Measurements from ENCODE around the gene CLEC11A.

Gene CLEC11A

GRCh38 chr19:50705422-50706019, 17.6 kb upstream of the CLEC11A start:
- DNase-seq (ENCODE audit: low spot score), result peak; percentile 11

DNA sequence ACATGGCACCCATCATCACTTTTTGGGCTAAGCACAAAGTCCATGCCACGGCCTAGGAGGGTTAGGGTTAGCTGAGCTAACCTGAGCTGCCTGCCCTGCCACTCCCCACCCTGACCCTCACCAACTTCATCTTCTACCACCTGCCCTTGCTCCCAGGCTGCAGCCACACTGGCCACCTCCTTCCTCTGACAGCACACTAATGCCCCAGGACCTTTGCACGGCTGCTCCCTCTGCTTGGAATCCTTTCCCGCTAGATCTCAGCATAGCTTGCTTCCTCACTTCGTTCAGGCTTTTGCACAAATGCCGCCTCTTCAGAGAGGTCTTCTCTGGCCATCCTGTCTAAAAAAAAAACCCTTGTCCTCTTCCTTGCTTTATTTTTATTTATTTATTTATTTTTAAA, 16.8 kb upstream of the CLEC11A start:
- DNase-seq (ENCODE audit: low spot score), result no peak

DNA sequence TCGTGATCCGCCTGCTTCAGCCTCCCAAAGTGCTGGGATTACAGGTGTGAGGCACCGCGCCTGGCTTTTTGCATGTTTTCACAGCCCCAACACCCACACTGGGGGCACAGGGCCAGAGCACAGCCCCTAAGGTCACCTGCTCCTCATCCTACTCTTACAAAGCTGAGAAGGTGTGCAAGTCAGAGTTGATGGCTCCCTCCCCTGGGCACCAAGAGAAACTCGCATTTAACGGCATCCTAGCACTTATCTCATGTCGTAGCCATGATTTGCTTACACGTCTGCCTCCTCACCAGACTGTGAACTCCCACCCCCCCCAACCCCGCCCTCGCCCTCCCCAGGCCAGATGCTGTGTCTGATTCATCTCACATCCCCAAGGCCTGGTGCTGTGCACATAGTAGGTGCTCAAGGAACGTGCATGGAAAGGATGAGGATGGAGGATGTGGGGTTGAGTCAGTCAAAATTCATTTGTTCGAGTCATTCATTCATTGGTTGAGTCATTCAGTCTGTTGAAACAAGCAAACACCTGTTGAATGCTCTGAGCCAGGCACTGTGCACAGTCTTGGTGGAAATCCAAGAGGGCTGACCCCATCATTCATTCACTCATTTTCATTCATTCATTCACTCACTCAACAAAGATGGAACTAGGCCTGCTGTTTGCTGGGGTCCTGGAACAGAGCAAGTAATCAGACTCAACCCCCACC, 14.8 kb upstream of the CLEC11A start:
- no peak for DNase-seq (ENCODE audit: low spot score)

DNA sequence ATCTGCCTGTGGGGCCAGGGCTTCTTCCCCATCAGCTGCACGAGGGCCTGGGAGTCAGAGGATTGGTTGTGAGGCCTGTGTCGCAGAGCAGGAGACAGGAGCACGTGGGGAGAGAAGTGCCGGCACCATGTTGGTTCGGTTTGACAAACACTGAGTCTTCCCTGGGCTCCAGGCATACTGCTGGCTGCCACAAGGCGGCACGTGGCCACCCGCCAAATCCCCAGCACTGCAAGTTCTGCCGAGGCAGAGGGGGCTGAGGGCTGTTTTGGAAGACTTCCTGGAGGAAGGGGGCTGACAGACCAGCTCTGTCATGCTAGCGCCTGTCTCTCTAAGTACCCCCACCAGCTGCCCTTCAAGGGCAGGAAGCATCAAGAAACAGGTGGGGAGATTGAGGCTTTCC, 13.1 kb upstream of the CLEC11A start:
- no peak for DNase-seq (ENCODE audit: low spot score)

DNA sequence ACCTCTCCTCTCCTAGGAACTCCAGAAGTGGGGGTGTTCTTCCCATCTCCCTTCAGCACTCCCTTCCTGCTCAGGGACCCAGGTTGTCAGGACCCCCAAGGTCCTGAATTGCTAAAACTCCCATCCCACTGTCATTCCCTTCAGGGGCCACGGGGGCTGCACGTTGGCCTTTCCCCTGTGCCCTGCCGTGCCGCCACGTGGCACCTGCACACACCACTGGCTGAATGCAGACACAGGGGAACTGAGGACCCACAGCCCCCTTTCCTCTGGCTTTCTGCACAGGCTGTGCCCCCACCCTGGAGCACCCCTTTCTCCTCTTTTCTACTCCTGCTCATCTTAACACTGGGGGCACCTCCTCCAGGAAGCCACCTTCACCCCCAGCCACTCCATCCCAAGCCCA, 12.6 kb upstream of the CLEC11A start:
- no peak for DNase-seq (ENCODE audit: low spot score)

- DNase-seq (ENCODE audit: low spot score), result no peak
Observed at GRCh38 chr19:50711196-50711595, 12.0 kb upstream of the CLEC11A start.

- no peak for DNase-seq (ENCODE audit: low spot score)
Observed at GRCh38 chr19:50711805-50712204, 11.4 kb upstream of the CLEC11A start.

GRCh38 chr19:50712833-50713232, 10.3 kb upstream of the CLEC11A start:
- no peak for DNase-seq (ENCODE audit: low spot score)

GRCh38 chr19:50713556-50714236, 9.5 kb upstream of the CLEC11A start:
- no peak for DNase-seq (ENCODE audit: low spot score)

DNA sequence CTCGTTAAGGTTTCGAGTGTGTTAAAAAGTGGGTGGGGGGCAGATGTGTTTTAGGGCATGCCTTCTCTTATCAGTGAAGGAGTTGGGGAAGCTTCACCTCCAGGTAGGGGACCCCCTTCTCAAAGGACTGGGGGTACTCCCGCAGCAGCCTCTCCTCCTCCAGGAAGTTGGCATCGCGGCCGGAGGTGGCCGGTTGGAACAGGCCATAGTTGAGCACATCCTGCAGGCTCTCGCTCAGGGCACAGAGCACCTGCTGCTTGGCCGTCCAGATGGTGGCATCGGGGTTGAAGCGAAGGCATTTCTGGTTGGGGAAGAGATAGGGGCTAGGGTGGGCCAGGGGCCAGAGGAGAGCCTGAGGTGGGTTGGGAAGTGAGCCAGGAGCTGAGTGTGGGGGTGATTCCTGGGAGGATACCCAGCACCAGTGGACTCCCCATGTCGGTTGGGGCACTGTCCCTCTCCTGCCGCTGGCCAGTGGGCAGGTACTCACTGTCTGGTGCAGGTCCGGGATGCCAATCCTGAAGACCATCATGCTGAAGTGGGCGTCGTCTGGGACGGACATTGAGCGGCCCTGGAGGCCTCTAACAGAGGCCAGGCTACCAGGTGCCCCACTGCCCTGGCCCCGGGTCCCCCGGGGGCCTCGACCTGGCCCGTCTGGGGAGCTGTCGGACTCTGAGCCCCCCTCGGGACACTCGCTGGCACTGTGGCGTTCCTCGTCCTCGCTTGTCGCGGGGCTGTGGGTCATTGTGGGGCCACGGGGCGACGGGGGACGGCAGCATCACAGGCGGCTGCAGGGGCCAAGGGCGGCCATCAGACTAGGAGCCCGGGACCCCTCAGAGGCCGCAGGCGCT, 6.8 kb upstream of the CLEC11A start:
- DNase-seq (ENCODE audit: low spot score), result no peak

- DNase-seq (ENCODE audit: low spot score), result no peak
Observed at GRCh38 chr19:50717026-50717723, 6.0 kb upstream of the CLEC11A start.

GRCh38 chr19:50717891-50718254, 5.3 kb upstream of the CLEC11A start:
- DNase-seq (ENCODE audit: low spot score), result no peak

DNA sequence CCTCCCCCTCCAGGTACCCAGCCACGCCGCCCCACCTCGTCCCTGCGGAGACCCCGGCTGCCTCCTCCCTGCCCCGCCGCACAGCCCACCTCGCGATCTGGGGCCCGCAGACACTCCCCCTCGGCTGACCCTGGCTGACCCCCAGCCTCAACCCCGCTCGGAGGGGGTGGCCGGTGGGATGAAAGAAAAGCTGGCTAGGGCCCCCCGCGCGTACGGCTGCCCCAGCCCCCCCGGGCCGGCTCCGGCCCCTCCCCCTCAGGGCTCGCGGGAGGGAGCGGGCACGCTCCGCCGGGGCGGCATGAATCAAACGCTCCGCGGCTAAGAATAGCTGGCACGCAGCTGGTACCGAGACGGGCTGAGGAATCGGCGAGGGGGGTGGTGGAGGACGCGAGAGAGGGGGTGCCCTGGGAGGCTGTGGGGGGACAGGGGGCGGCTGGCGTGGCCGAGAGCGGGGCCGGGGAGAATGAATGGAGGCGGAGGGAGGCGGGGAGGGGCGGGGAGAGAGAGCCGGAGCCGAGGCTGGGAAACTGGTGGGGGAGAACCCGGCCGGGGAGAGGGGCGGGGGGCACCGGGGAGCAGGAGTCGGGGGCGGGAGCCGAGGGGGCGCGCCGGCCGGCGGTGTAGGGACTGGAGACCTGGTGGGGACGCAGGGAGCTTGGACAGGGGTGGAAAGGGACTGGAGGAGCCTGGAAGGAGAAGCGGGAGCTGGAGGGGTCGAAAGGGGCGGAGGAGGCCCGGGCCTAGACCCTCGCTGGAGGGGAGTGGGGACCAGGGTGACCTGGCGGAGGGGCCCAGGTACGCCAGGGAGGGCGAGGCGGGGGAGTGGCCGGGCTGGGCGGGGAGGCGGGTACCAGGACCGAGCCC, 4.7 kb upstream of the CLEC11A start:
- no peak for DNase-seq (ENCODE audit: low spot score)

DNA sequence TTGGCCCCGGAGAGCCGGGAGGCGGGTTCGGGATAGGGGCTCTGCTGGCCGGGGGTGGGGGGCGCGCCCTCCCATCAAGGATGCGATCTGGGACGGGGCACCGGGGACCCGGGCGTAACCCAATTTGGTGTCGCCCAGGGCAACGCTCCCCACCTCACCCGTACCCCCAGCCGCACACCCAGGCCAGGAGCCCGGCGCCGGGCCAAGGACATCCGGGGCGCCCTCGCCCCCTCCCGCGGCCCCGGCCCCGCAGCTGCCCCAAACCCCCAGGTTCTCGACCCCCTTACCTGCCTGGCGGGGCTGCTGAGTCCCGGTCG, 4.1 kb upstream of the CLEC11A start:
- DNase-seq (ENCODE audit: low spot score), result no peak

DNA sequence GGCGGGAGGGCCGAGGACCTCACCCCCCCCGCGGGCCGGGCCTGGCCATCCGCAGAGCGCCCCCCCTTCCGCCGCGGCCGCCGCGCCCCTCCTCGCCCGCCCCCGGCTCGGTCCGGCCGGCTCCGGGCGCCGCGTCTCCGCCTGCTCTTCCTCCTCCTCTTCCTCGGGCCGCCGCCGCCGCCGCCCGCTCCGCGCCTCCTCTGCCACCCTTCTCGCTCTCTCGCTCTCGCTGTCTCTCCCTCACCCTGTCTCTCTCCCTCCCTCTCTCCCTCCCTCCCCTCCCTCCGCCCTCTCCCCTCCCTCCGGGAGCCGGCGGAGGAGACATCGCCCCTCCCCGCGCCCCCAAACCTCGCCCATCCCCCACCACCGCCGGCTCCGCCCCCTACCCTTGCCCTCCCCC, 3.6 kb upstream of the CLEC11A start, which contains the start of gene SHANK1:
Gene SHANK1, minus strand, starts transcription at position 237 of the 400 bp plus-strand sequence. CDS start 2,883 bp downstream, outside the sequence.
- no peak for DNase-seq (ENCODE audit: low spot score)

DNA sequence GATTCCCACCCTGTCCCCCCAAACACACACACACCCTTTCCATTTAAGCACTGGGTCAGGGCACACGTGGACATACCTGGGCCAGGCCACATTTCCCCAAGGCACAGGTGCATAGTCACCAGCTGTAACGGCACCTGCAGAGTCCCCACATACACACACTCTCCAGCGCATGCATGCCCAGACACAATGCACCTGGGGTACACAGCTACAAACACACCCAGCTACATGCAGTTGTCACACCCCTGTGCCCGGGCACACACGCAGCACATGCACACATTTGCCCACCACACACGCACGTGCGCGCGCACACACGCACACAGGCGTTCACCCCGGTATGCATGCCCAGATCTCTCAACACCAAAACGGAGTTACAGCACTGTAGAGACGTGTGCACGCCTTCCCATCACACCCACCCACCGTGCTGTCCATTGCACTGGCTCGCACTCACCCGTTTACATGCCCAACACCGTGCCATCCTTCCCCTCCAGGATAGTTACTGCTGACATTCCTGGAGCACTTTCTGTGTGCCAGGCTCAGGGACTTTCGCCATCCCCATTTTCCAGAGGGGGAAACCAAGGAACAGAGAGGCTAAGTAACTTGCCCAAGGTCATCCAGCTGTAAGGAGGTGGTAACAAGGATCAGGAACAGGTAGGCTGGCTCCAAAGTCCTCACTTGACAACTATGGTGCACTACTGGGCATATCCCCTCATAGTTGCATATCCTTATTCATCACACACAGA, 2.8 kb upstream of the CLEC11A start:
- no peak for DNase-seq (ENCODE audit: low spot score)

- DNase-seq (ENCODE audit: low spot score), result no peak
Observed at GRCh38 chr19:50720921-50721381, 2.2 kb upstream of the CLEC11A start.

GRCh38 chr19:50721441-50722137, 1.6 kb upstream of the CLEC11A start:
- DNase-seq (ENCODE audit: low spot score), result no peak

GRCh38 chr19:50722201-50723013, 757 bp upstream of the CLEC11A start:
- DNase-seq (ENCODE audit: low spot score), result no peak

All from hematopoietic multipotent progenitor cell treated with erythropoietin and hydrocortisone succinate and interleukin-3 and kit ligand, for 17 days (in vitro differentiated cells).